ENCODE data around the gene NBPF26.
"Not testable (repeated sequence)": the region's sequence is repeated elsewhere in the genome, so short reads cannot be mapped to it uniquely, and the experiment has no call there.

NBPF26 gene

GRCh38 chr1:120858144-120858543, 134.4 kb downstream of the NBPF26 start:
- not testable (repeated sequence) for DNase-seq (ENCODE audit: low spot score)

GRCh38 chr1:120859615-120860234, 136.0 kb downstream of the NBPF26 start:
- DNase-seq (ENCODE audit: low spot score): not testable (repeated sequence)

- DNase-seq (ENCODE audit: low spot score): not testable (repeated sequence)
Measured at GRCh38 chr1:120878206-120878605, 154.5 kb downstream of the NBPF26 start.

GRCh38 chr1:120880056-120880455, 156.3 kb downstream of the NBPF26 start:
- DNase-seq (ENCODE audit: low spot score): peak; percentile 13

GRCh38 chr1:120881934-120882333, 158.2 kb downstream of the NBPF26 start:
- not testable (repeated sequence) for DNase-seq (ENCODE audit: low spot score)

All from ecto neural progenitor cell (in vitro differentiated cells).